Measurements from ENCODE around the gene CAPRIN2.

DNA sequence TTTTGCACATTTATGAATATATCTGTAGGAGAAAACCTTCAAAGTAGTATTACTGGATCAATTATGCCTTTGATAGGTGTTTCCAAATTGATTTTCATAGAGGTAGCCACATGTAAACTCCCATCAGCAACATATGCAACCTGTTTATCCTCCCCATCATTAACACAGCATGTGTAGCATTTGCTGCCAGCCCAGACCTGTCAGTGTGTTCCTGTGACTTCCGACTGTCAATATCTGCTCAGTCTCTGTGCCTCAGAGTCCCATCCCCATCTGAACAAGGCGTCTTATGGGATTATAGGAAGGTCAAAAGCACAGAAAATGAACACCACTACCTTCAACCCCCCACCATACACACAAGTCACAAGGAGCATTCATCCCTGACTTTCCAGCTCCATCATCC is 9.5 kb upstream of the CAPRIN2 start:
- TF ChIP-seq, protein P1, sequence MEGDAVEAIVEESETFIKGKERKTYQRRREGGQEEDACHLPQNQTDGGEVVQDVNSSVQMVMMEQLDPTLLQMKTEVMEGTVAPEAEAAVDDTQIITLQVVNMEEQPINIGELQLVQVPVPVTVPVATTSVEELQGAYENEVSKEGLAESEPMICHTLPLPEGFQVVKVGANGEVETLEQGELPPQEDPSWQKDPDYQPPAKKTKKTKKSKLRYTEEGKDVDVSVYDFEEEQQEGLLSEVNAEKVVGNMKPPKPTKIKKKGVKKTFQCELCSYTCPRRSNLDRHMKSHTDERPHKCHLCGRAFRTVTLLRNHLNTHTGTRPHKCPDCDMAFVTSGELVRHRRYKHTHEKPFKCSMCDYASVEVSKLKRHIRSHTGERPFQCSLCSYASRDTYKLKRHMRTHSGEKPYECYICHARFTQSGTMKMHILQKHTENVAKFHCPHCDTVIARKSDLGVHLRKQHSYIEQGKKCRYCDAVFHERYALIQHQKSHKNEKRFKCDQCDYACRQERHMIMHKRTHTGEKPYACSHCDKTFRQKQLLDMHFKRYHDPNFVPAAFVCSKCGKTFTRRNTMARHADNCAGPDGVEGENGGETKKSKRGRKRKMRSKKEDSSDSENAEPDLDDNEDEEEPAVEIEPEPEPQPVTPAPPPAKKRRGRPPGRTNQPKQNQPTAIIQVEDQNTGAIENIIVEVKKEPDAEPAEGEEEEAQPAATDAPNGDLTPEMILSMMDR (IDR thresholded peaks at IDR 0.05; ENCODE audit: low read depth, low read length) = no peak
- no peak for TF ChIP-seq POLR2A (IDR thresholded peaks at IDR 0.05; ENCODE audit: extremely low read depth, insufficient read length)
